GM18507 (cell line): Measurements from ENCODE around the gene MS4A3.
A peak's percentile ranks its signal among the peaks of the same experiment; 100 is the strongest.
"Not testable (repeated sequence)": the region's sequence is repeated elsewhere in the genome, so short reads cannot be mapped to it uniquely, and the experiment has no call there.

ENCODE experiments used
- DNase-seq: peaks from one replicate; pipeline ENCODE4 v3.0.0; 2011; ENCODE audit warnings: low read depth; ENCODE audit not compliant: insufficient read length; ENCODE audit errors: extremely low spot score
- FAIRE-seq: peaks from 2 replicates; lab custom pipeline; 2011; peaks lifted over from hg19 to GRCh38; lab: Jason Lieb, UNC

Gene MS4A3

GRCh38 chr11:60085909-60086308 is 29.4 kb downstream of the MS4A3 start:
- DNase-seq (no peak), FAIRE-seq (no peak)

GRCh38 chr11:60087239-60087638 is 30.8 kb downstream of the MS4A3 start:
- FAIRE-seq (no peak), DNase-seq (no peak)

DNA sequence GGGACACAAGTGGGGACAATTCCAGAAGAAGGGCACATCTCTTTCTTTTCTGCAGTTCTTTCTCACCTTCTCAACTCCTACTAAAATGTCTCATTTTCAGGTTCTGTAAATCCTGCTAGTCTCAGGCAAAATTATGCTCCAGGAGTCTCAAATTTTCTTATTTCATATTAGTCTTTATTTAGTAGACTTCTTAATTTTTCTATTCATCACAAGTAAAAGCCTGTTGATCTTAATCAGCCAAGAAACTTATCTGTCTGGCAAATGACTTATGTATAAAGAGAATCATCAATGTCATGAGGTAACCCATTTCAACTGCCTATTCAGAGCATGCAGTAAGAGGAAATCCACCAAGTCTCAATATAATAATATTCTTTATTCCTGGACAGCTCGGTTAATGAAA is 31.9 kb downstream of the MS4A3 start, which contains the start of gene MS4A2:
MS4A2 (plus strand) TSS at position 301 of the 400 bp plus-strand sequence. CDS start 102 bp downstream, outside the sequence.
- FAIRE-seq = no peak
- DNase-seq = no peak

GRCh38 chr11:60095477-60096120 is 39.1 kb downstream of the MS4A3 start:
- FAIRE-seq = no peak
- no peak for DNase-seq

- FAIRE-seq (no peak), DNase-seq (no peak)
These were observed 40.7 kb downstream of the MS4A3 start for GRCh38 chr11:60097189-60097588.

GRCh38 chr11:60098508-60098907 is 42.0 kb downstream of the MS4A3 start:
- DNase-seq = peak; percentile 0
- FAIRE-seq = no peak

GRCh38 chr11:60100516-60100915 is 44.1 kb downstream of the MS4A3 start:
- FAIRE-seq (no peak), DNase-seq (no peak)

- not testable (repeated sequence) for FAIRE-seq, DNase-seq
These were observed 44.9 kb downstream of the MS4A3 start for GRCh38 chr11:60101368-60101767.

DNA sequence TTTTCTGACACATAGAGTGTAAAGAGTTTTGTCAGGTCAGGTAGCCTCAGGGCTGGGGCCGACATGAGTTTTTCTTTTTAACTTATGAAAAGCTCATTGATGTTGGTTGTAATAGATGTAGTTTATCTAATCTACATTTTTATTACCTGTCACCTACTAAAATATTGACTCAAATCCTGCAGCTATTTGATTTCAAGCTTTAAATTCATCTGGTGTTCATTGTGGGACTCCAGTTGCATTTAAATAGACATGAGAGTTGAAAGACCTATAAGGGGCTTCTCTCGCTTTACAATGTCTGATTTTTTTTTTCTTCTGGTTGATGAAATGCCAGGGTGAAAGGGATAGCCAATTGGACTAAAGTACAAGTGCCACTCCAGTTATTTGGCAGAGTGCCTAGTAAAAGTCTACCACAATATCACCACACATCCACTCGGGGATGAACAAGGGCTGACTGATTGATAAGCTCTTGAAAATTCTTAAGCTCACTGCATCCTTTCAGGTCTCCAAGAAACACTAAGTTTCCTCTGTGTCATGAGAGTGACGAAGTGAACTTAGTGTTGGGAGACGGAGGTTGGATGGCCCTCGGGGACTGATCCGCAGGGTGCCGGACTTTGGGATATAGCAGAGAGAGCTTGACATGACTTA is 48.1 kb downstream of the MS4A3 start:
- not testable (repeated sequence) for FAIRE-seq, DNase-seq

DNA sequence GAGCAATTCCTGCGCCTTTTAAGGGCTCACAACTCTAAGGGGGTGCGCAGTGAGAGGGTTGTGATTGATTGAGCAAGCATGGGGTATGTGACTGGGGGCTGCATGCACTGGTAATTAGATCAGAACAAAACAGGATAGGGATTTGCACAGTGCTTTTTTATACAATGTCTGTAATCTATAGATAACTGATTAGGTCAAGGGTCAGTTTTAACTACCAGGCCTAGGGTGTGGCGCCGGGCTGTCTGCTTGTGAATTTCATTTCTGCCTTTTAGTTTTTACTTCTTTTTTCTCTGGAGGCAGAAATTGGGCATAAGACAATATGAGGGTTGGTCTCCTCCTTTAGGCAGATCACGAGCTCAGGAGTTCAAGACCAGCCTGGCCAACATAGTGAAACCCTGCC is 52.2 kb downstream of the MS4A3 start:
- not testable (repeated sequence) for FAIRE-seq, DNase-seq

DNA sequence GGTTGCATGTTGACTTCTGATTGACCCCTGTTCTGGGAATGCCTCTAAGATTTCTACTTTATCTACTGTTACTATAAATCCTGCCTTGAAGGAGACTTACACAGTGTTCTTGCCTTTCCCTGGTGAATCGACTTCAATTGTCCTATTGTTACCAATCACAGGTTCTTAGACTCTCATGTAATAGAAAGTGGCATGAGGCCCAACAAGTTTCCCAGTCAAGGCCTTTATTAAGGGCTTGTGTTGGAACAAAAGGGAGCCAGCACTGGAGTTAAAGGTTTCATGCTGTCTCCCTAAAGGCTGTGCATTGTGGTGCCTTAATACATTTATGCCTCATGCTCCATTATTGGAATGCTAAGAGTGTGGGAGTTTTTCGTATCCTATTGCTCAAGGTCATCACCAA is 55.3 kb downstream of the MS4A3 start:
- FAIRE-seq = no peak
- no peak for DNase-seq

- no peak for FAIRE-seq
These were observed 60.7 kb downstream of the MS4A3 start for GRCh38 chr11:60116996-60117790.

GRCh38 chr11:60118338-60118737 is 61.9 kb downstream of the MS4A3 start:
- no peak for FAIRE-seq
- no peak for DNase-seq

More at GRCh38 chr11:60116996-60117790, 60.7 kb downstream of the MS4A3 start:
- no peak for DNase-seq

DNA sequence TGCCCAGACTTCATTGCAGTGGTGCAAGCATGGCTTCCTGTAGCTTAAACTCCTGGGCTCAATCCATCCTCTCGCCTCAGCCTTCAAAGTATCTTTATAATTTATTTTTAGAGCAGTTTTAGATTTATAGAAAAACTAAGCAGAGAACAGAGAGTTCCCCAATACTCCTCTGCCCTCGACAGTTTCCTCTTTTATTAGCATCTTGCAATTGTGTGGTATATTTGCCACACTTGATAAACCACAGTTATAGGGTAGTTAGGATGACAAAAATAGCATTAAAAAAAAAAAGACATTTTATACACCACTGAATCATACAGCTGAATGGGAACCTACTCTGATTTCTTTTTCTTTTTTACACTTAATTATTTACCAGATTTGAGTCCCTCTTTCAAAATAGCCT is 63.2 kb downstream of the MS4A3 start:
- DNase-seq (no peak), FAIRE-seq (no peak)
